H9 (cell line): ENCODE results near the gene AP3D1. TPM values are rescaled to one million over a fixed set of nuclear protein-coding genes. Genes with fewer than 3 reads are reported as not detected.

Source experiments
- DNase-seq: peaks from one replicate; pipeline ENCODE4 v3.0.0-alpha.2; 2017
- H2AFZ ChIP-seq: one replicate; pipeline ENCODE4 v1.6.1; 2013; ENCODE audit warnings: mild to moderate bottlenecking, low read length, control low read depth, moderate library complexity
- H2AK5ac ChIP-seq: 2 replicates; pipeline ENCODE4 v1.6.1; 2013; ENCODE audit warnings: low read length, control low read depth, mixed read lengths; ENCODE audit not compliant: insufficient read length
- H2BK120ac ChIP-seq: one replicate; pipeline ENCODE4 v1.6.1; 2013; ENCODE audit warnings: low read depth, mild to moderate bottlenecking, low read length, control low read depth, inconsistent platforms; ENCODE audit not compliant: poor library complexity, severe bottlenecking
- H2BK12ac ChIP-seq: 2 replicates; pipeline ENCODE4 v1.6.1; 2013; ENCODE audit warnings: low read length, control low read depth, mixed read lengths, low read depth; ENCODE audit not compliant: insufficient read length
- H2BK15ac ChIP-seq: 2 replicates; pipeline ENCODE4 v1.6.1; 2013; ENCODE audit warnings: low read depth, low read length, control low read depth
- H2BK20ac ChIP-seq: one replicate; pipeline ENCODE4 v1.6.1; 2013; ENCODE audit warnings: low read depth, mild to moderate bottlenecking, low read length, control low read depth, inconsistent platforms; ENCODE audit not compliant: poor library complexity, severe bottlenecking
- H2BK5ac ChIP-seq: 2 replicates; pipeline ENCODE4 v1.6.1; 2013; ENCODE audit warnings: low read length, control low read depth, mixed read lengths; ENCODE audit not compliant: insufficient read length
- H3K14ac ChIP-seq: 2 replicates; pipeline ENCODE4 v1.6.1; 2013; ENCODE audit warnings: low read length, control low read depth; ENCODE audit not compliant: insufficient read depth
- H3K18ac ChIP-seq: 2 replicates; pipeline ENCODE4 v1.6.1; 2013; ENCODE audit warnings: low read depth, mild to moderate bottlenecking, mixed read lengths, low read length, control low read depth; ENCODE audit not compliant: insufficient read length
- H3K23ac ChIP-seq: 2 replicates; pipeline ENCODE4 v1.6.1; 2013; ENCODE audit warnings: low read length, control low read depth, mixed read lengths, low read depth; ENCODE audit not compliant: insufficient read length
- H3K23me2 ChIP-seq: 2 replicates; pipeline ENCODE4 v1.6.1; 2013; ENCODE audit warnings: low read depth, mild to moderate bottlenecking, mixed read lengths, low read length, control low read depth; ENCODE audit not compliant: insufficient read length, poor library complexity, severe bottlenecking
- H3K27ac ChIP-seq: 2 replicates; pipeline ENCODE4 v1.5.1; 2013; ENCODE audit warnings: low read length, control low read depth, mixed read lengths, low read depth; ENCODE audit not compliant: insufficient read length
- H3K27me3 ChIP-seq: 2 replicates; pipeline ENCODE4 v1.6.1; 2013; ENCODE audit warnings: low read length, control low read depth, inconsistent platforms; ENCODE audit not compliant: insufficient read depth
- H3K4ac ChIP-seq: 2 replicates; pipeline ENCODE4 v1.6.1; 2013; ENCODE audit warnings: low read depth, mild to moderate bottlenecking, control low read depth, inconsistent platforms, low read length, moderate library complexity
- H3K4me1 ChIP-seq: 2 replicates; pipeline ENCODE4 v1.6.1; 2013; ENCODE audit warnings: low read length, control low read depth, inconsistent platforms; ENCODE audit not compliant: insufficient read depth
- H3K4me2 ChIP-seq: 2 replicates; pipeline ENCODE4 v1.6.1; 2013; ENCODE audit warnings: low read length, control low read depth, mixed read lengths; ENCODE audit not compliant: insufficient read length, insufficient read depth
- H3K56ac ChIP-seq: 2 replicates; pipeline ENCODE4 v1.6.1; 2013; ENCODE audit warnings: low read depth, mild to moderate bottlenecking, mixed read lengths, low read length, control low read depth; ENCODE audit not compliant: insufficient read length
- H3K79me1 ChIP-seq: 2 replicates; pipeline ENCODE4 v1.6.1; 2013; ENCODE audit warnings: low read depth, mild to moderate bottlenecking, moderate library complexity, low read length, control low read depth, inconsistent platforms; ENCODE audit not compliant: insufficient read depth, poor library complexity, severe bottlenecking
- H3K79me2 ChIP-seq: 2 replicates; pipeline ENCODE4 v1.6.1; 2013; ENCODE audit warnings: low read length, control low read depth, inconsistent platforms; ENCODE audit not compliant: insufficient read depth
- H3K9ac ChIP-seq: 2 replicates; pipeline ENCODE4 v1.6.1; 2013; ENCODE audit warnings: low read length, control low read depth, mixed read lengths; ENCODE audit not compliant: insufficient read length; ENCODE audit errors: extremely low read depth
- H3K9me3 ChIP-seq: one replicate; pipeline ENCODE4 v1.6.1; 2013; ENCODE audit warnings: low read depth, low read length, inconsistent platforms; ENCODE audit not compliant: control insufficient read depth
- H3T11ph ChIP-seq: one replicate; pipeline ENCODE4 v1.6.1; 2013; ENCODE audit warnings: mild to moderate bottlenecking, low read length, control low read depth, inconsistent platforms
- H4K20me1 ChIP-seq: one replicate; pipeline ENCODE4 v1.6.1; 2013; ENCODE audit not compliant: control insufficient read depth, insufficient read length, insufficient read depth
- H4K5ac ChIP-seq: 2 replicates; pipeline ENCODE4 v1.6.1; 2013; ENCODE audit warnings: low read depth, mild to moderate bottlenecking, mixed read lengths, low read length, control low read depth; ENCODE audit not compliant: insufficient read length
- H4K8ac ChIP-seq: replicated peaks from 2 replicates; pipeline ENCODE4 v1.6.1; 2013; ENCODE audit warnings: low read length, control low read depth, mixed read lengths, low read depth; ENCODE audit not compliant: insufficient read length
- H4K91ac ChIP-seq: 2 replicates; pipeline ENCODE4 v1.6.1; 2013; ENCODE audit warnings: low read depth, mild to moderate bottlenecking, moderate library complexity, mixed read lengths, low read length, control low read depth; ENCODE audit not compliant: insufficient read length
- H3K27ac Mint-ChIP-seq, 3 experiments: 2 replicates in 2 of 3; 3 replicates in 1 of 3; pipeline ENCODE4 v1.8.0; 2020 to 2021; ENCODE audit warnings: mixed read lengths in 3 of 3, mild to moderate bottlenecking in 1 of 3, moderate library complexity in 1 of 3
- H3K27me3 Mint-ChIP-seq: 2 replicates; pipeline ENCODE4 v1.8.0; 2021; ENCODE audit warnings: low read depth, mild to moderate bottlenecking, moderate library complexity, mixed read lengths
- H3K36me3 Mint-ChIP-seq, 3 experiments: 2 replicates in 2 of 3; 3 replicates in 1 of 3; pipeline ENCODE4 v1.8.0; 2020 to 2021; ENCODE audit warnings: low read depth in 3 of 3, mixed read lengths in 3 of 3; ENCODE audit not compliant: insufficient read depth in 1 of 3
- H3K4me1 Mint-ChIP-seq, 2 experiments: 2 replicates each; pipeline ENCODE4 v1.8.0; 2020; ENCODE audit warnings: mixed read lengths in 2 of 2
- H3K4me3 Mint-ChIP-seq, 2 experiments: 2 replicates in 1 of 2; 3 replicates in 1 of 2; pipeline ENCODE4 v1.8.0; 2020 to 2021; ENCODE audit warnings: mild to moderate bottlenecking in 2 of 2, mixed read lengths in 2 of 2, moderate library complexity in 1 of 2
- H3K9me3 Mint-ChIP-seq, 2 experiments: 2 replicates in 1 of 2; 3 replicates in 1 of 2; pipeline ENCODE4 v1.8.0; 2020; ENCODE audit warnings: mild to moderate bottlenecking in 2 of 2, mixed read lengths in 2 of 2, moderate library complexity in 1 of 2
- WGBS: extraction: QIAGEN DNeasy Blood & Tissue Kit; methylation state at CpG from one replicate; pipeline ENCODE4 v1.1.7; 2013; ENCODE audit warnings: missing lambda C conversion rate, low lambda C conversion rate, mixed read lengths; ENCODE audit not compliant: insufficient read length; ENCODE audit errors: extremely low coverage; 5-methylcytosine and 5-hydroxymethylcytosine counted together
- total RNA-seq: library from RNA; stranded (reverse); gene quantifications from 2 replicates; pipeline ENCODE4 v1.2.1, GENCODE V29; 2021
- TF ChIP-seq, protein P1 (sequence below): fragments of 200-600 bp; sonication (generic); conservative IDR thresholded peaks from 3 replicates; pipeline ENCODE4 v1.8.0; 2021; ENCODE audit warnings: antibody characterized with exemption, mild to moderate bottlenecking

Gene AP3D1
- total RNA-seq, 1 experiment from 2014 or later = 142 TPM

DNA sequence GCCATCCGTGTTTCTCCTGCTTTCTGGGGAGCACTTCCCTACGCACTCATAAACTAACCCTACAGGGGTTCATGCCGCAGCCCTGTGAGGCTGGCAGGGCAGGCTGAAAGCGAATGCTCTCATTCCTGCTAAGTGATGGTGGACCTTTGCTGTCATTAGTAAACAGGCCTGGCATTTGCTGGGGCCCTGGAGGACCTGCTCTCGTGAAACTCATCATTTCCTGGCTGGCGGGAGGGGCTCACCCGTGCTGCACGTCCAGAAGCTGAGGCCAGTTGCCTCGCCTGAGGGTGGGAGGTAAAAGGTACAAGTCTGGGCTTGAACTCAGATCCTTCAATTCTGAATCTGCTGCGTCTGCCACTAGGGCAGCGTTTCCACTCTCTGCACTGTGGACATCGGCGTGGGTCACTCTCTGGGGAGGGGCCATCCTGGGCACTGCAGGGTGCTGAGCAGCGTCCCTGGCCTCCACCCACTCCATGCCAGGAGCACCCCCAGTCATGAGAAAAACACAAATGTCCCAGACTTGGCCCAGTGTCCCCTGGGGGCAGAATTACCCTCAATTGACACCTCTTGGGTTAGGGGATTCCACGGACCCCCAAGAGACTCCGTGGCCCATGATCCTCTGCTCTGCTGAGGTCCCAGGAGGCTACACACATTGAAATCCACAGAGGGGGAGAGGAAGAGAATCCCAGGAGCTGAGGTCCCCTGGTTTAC lies 62.2 kb downstream of the AP3D1 start:
- no peak overlapping the region for H3K27ac ChIP-seq
- no peaks in the 10 kb centered on the region; a peak in 1 of 7 replicates for H3K36me3 Mint-ChIP-seq
- no CpG with 5 or more reads among the region's 16 CpGs for WGBS
- no peaks in the 10 kb centered on the region for H3K4me1 ChIP-seq
- no peaks in the 10 kb centered on the region for H3K79me2 ChIP-seq
- no peak overlapping the region for H3K56ac ChIP-seq
- H3K27me3 Mint-ChIP-seq = no peaks in the 10 kb centered on the region; the same call in 1 of the 2 replicates
- H4K91ac ChIP-seq = no peak overlapping the region
- no peak overlapping the region for H3K4me3 Mint-ChIP-seq
- H2AK5ac ChIP-seq = no peak overlapping the region
- H3K27me3 ChIP-seq = no peaks in the 10 kb centered on the region
- H3K9me3 ChIP-seq = no peaks in the 10 kb centered on the region
- TF ChIP-seq, protein P1, sequence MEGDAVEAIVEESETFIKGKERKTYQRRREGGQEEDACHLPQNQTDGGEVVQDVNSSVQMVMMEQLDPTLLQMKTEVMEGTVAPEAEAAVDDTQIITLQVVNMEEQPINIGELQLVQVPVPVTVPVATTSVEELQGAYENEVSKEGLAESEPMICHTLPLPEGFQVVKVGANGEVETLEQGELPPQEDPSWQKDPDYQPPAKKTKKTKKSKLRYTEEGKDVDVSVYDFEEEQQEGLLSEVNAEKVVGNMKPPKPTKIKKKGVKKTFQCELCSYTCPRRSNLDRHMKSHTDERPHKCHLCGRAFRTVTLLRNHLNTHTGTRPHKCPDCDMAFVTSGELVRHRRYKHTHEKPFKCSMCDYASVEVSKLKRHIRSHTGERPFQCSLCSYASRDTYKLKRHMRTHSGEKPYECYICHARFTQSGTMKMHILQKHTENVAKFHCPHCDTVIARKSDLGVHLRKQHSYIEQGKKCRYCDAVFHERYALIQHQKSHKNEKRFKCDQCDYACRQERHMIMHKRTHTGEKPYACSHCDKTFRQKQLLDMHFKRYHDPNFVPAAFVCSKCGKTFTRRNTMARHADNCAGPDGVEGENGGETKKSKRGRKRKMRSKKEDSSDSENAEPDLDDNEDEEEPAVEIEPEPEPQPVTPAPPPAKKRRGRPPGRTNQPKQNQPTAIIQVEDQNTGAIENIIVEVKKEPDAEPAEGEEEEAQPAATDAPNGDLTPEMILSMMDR = no peak
- no peak overlapping the region for H4K5ac ChIP-seq
- no peaks in the 10 kb centered on the region for H3K79me1 ChIP-seq
- no peak overlapping the region for H2BK5ac ChIP-seq
- H3K14ac ChIP-seq = 0 out of 2 replicates have a peak overlapping the region, but pooled peaks have one; percentile 29
- H2BK12ac ChIP-seq = no peak overlapping the region
- H3K23me2 ChIP-seq = no peaks in the 10 kb centered on the region
- H2AFZ ChIP-seq = no peak overlapping the region
- no peaks in the 10 kb centered on the region for H4K20me1 ChIP-seq
- H3K4me1 Mint-ChIP-seq = peaks cover 21 to 23% of the 10 kb centered on the region in 2 experiments
- H2BK15ac ChIP-seq = no peak overlapping the region
- H4K8ac ChIP-seq = no peak overlapping the region
- no peak overlapping the region for H3K18ac ChIP-seq
- DNase-seq = no peak
- H3K23ac ChIP-seq = no peak overlapping the region
- H3K4me2 ChIP-seq = no peak overlapping the region
- H2BK120ac ChIP-seq = peak overlapping the region; percentile 41
- H2BK20ac ChIP-seq = no peak overlapping the region
- no peak overlapping the region for H3T11ph ChIP-seq
- no peaks in the 10 kb centered on the region for H3K9me3 Mint-ChIP-seq
- no peak overlapping the region for H3K9ac ChIP-seq
- no peak overlapping the region; the same call in 1 of the 2 replicates for H3K4ac ChIP-seq
- peak overlapping the region; percentile 35 to 78 (median 57); a peak in 4 of 7 replicates for H3K27ac Mint-ChIP-seq
